GM18508 (cell line): ENCODE measurements around the gene IL15RA.
"Not testable (repeated sequence)": the region's sequence is repeated elsewhere in the genome, so short reads cannot be mapped to it uniquely, and the experiment has no call there.

ENCODE experiments used
- ATAC-seq: cut with Tn5 transposase; IDR thresholded peaks from one replicate; pipeline ENCODE4 v1.9.1; 2021; ENCODE audit warnings: moderate number of reproducible peaks; ENCODE audit not compliant: insufficient read depth, unreplicated experiment

IL15RA gene

GRCh38 chr10:5935628-5936027 is 41.7 kb downstream of the IL15RA start:
- no peak for ATAC-seq

DNA sequence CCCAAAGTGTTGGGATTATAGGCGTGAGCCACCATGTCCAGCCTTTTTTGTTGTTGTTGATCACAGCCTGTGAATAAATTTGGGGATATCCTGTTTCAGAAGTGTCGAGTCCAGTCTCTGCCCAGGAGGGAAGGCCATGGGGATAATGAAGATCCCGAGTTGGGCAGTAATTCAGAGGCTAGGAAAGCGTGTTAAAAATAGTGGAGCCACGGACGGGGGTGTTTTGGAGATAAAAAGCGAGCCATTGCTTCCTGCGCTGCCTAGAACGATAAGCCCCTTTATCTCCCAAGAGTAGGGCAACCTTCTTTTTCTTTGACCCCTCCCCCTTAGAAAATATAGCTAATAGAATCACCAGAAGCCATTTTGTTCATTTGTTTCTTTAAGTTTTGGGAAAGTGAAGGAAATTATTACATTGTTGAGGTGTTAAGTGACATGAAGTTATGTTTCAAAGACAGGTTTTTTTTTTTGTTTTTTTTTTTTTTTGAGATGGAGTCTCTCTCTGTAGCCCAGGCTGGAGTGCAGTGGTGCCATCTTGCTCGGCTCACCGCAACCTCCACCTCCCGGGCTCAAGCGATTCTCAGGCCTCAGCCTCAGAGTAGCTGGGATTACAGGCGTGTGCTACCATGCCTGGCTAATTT is 43.3 kb downstream of the IL15RA start:
- ATAC-seq: no peak

- no peak for ATAC-seq
These were observed 45.0 kb downstream of the IL15RA start for GRCh38 chr10:5932345-5932744.

- ATAC-seq: no peak
These were observed 47.1 kb downstream of the IL15RA start for GRCh38 chr10:5930272-5930671.

DNA sequence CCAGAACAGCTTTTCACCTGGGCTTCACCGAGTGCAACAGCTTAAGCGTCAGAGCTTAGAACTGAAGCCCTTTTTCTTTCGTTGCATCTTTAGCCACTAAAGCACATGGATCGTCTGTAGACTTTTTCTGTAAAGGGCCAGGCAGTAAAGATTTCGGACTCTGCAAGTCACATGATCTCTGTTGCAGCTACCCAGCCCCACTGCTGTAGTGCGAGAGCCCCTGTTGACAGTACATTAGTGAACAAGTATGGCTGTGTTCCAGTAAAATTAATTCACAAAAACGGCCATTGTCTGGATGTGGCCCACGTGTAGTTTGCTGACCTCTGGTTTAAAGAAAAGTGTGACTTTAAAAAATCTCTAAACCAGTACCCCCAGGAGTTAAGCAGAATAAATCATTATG is 47.9 kb downstream of the IL15RA start:
- ATAC-seq: no peak

DNA sequence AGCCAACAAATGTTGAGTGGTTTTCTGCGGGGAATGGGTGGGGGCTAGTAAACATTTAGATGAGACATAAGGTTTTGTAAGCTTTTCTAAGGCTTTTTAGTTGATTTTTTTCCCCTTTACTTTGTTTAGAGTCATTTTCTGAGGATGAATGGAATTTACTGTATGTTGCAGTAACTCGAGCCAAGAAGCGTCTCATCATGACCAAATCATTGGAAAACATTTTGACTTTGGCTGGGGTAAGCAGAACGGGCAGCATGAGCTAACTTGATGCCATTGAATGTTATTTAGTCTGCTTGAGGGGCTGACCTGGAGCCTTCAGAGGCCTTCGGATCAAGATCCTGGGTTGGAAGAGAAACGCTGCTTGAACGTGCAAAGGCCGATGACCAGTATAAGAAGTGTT is 50.0 kb downstream of the IL15RA start:
- ATAC-seq: no peak

GRCh38 chr10:5924889-5925288 is 52.5 kb downstream of the IL15RA start:
- no peak for ATAC-seq

DNA sequence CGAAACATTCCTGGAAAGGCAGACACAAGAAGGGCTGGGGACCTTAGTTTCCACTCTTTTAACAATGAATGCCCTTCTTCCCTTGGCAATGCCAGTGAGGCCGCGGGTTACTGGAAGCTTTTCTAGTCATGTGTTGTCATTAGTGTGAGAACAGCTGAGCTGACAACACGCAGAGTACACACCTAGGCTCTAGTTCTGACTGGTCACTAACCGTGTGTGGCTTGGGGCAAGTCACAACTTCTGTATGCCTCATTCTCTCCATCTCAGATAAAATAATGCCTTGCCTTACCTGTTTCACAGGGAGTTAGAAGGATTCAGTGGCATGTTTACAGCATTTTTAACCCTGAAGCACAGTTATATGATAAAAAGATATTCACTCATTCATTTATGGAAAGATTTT is 55.6 kb downstream of the IL15RA start:
- ATAC-seq: no peak

DNA sequence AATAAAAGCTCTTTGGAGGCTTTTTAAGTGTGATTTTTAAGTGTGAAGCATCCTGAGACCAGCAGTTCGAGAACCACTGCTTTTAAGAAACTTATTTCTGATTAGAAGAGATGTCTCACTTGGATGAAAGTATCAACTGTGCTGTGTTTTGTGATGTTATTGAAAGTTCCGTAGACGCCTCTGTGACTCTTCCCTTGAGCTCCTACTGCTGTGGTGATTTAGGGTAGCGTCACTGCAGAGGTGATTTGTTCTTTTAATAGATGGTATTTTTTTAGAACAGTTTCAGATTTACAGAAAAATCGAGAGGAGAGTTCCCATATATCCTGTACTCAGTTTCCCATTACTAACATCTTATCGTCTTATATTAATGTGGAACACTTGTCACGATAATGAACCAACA is 57.8 kb downstream of the IL15RA start:
- ATAC-seq: no peak

DNA sequence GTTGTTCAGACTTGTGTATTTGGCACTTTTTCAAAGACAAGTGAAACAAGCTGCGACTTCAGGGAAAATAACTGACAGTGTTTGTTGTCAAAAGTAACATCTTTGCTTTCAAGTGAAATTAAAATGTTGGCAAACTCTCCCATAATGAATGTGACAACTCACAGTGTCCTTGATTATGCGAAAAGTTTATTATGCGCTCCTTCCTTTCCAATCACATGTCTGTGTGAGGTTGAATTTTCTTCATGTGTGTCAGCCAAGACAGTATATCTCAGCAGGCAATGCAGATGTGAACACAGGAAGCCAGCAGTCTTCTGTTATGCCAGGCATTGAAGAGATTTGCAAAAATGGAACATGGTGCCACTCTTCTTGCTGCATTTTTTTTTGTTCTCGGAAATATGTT is 58.6 kb downstream of the IL15RA start:
- no peak for ATAC-seq

DNA sequence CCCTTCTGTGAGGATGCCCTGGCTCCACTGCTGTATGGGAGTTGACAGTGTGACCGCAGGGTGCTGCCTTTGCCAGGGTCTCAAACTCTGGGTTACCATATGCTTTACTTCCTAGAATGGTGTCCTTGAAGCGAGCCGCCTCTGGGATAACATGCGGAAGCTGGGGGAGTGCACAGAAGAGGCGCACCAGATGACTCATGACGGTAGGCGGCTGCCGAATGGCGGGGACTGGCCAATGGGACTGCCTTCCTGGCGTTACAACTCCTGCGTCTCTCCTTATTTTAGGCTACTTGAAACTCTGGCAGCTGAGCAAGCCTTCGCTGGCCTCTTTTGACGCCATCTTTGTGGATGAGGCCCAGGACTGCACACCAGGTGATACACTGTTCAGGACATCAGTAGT is 60.0 kb downstream of the IL15RA start:
- ATAC-seq: no peak

- ATAC-seq: no peak
These were observed 61.9 kb downstream of the IL15RA start for GRCh38 chr10:5915451-5915850.

DNA sequence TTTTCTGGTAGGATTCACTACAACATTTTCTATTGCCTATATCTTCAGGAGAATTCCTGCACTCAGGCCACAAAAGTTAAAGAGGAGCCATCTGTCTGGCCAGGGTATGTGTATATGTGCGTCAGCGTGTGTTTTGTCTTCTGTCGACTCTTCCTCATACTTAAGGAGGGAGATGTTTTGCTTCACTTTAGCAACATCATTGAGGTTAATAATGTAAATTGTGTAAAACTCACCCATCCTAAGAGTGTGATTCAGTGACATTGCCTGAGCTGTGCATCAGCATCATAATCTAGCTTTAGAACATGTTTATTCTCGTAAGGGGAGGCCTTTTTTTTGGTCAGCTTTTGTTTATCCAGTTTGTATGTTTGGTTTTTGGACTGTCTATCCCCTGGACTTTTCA is 63.6 kb downstream of the IL15RA start:
- ATAC-seq: no peak

GRCh38 chr10:5911670-5912069 is 65.7 kb downstream of the IL15RA start:
- ATAC-seq: no peak

- no peak for ATAC-seq
These were observed 66.8 kb downstream of the IL15RA start for GRCh38 chr10:5910323-5911100.

- ATAC-seq: not testable (repeated sequence)
These were observed 68.7 kb downstream of the IL15RA start for GRCh38 chr10:5908676-5909075.

DNA sequence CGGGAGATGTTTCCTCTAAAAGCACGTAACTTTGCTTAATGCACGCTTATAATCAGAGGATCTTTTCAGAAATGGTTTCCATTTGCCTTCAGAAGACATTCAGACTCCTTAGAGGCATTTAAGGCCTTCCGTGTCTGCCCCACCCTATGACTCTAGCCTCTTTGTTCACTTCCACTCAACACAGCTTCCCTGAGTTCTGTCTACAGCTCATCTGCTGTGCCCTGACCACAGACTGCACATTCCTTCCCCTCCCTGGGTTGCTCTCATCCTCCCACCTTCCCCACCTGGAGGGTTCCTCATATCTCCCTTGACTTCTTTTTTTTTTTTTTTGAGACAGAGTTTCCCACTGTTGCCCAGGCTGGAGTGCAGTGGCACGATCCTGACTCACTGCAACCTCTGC is 70.7 kb downstream of the IL15RA start:
- no peak for ATAC-seq

DNA sequence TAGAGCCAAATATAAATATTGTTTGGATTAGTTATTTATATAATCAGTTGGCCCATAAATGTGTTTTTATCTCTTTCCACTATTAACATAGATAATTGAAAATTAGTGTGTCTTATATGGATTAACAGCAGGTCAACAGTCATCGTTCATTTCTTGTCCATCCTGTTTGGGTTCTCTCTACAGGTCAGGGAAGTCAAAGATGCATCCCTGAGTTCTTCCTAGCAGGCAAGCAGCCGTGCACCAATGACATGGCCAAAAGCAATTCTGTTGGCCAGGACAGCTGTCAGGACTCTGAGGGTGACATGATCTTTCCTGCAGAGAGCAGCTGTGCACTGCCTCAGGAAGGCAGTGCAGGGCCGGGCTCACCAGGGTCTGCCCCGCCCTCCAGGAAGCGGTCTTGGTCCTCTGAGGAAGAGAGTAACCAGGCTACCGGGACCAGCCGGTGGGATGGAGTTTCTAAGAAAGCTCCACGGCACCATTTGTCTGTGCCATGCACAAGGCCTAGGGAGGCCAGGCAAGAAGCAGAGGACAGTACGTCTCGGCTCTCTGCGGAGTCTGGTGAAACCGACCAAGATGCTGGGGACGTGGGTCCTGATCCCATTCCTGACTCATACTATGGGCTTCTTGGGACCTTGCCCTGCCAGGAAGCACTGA is 71.4 kb downstream of the IL15RA start:
- ATAC-seq: no peak

DNA sequence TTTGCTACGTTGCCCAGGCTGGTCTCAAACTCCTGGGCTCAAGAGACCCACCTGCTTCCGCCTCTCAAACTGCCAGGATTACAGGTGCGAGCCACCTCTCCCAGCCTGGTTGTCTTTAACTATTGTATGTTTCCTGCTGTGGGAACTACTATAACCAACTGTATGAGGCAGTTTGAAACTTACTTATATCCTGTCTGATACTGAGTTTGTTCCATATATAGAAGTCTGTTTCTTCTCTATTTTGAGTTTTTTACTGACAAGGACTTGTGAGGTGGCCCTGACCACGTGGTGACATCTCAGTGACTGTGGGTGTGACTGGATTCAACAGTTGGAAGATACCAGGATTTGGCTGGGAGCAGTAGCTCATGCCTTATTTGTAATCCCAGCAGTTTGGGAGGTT is 73.1 kb downstream of the IL15RA start:
- peak; percentile 90 for ATAC-seq

DNA sequence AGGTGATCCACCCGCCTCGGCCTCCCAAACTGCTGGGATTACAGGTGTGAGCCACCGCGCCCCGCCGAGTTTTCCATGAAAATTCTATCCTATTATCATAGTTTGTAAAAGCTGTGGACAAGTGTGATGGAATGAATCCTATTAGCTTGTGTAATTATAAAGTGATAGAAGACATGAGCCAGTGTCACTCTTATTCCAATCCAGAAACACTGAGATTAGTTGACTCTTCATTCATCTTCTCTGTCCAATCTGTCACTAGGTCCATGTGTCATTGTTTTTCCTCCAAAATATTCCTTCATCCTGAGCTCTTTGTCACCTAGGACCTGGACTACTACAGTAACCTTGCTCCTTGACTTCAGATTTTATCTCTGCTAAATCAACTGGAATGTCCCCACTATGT is 73.8 kb downstream of the IL15RA start:
- no peak for ATAC-seq

- no peak for ATAC-seq
These were observed 74.7 kb downstream of the IL15RA start for GRCh38 chr10:5902511-5903274.
